Ishikawa (cell line): ENCODE results near the gene ATP6V0E2.

Experiments
- CEBPB ChIP-seq: IDR thresholded peaks from 2 replicates; pipeline ENCODE4 v1.6.1; 2012
- EGR1 ChIP-seq: IDR thresholded peaks from 2 replicates; pipeline ENCODE4 v1.6.1; 2012
- FOXM1 ChIP-seq: IDR thresholded peaks from 2 replicates; pipeline ENCODE4 v1.6.1; 2012; ENCODE audit warnings: low read depth, borderline replicate concordance
- RAD21 ChIP-seq: IDR thresholded peaks from 2 replicates; pipeline ENCODE4 v1.6.1; 2012; ENCODE audit warnings: low read depth
- TAF1 ChIP-seq: IDR thresholded peaks from 2 replicates; pipeline ENCODE4 v1.6.1; 2012; ENCODE audit warnings: low read depth, mild to moderate bottlenecking
- TCF12 ChIP-seq: IDR thresholded peaks from 2 replicates; pipeline ENCODE4 v1.6.1; 2012; ENCODE audit warnings: low read depth
- TF ChIP-seq, protein P1 (sequence below): IDR thresholded peaks from 2 replicates; pipeline ENCODE4 v1.6.1; 2012

DNA sequence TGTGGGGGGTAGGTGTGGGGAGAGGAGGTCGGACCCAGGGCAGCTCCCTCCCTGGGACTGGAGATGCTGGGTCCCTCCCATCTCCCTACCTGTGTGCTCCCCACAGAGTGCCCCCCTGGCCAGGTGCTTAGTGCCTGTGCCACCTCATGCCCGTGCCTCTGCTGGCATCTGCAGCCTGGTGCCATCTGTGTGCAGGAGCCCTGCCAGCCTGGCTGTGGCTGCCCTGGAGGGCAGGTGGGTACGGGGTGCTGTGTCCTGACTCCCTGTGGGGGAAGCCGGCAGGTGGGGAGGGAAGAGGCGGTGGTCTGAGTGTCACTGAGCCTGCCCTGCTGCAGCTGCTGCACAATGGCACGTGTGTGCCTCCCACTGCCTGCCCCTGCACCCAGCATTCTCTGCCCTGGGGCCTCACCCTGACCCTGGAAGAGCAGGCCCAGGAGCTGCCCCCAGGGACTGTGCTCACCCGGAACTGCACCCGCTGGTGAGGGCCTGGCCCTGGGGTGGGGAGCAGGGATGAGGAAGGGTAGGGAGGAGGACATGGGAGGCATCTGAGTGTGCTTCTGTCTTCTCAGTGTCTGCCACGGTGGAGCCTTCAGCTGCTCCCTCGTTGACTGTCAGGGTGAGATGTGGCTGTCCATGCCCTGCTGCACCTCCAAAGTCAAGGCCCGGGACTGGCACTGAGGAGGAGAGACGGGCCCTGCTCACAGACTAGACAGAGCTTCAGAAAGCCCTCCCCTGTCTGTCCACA is 47.3 kb upstream of the ATP6V0E2 start:
- TF ChIP-seq RAD21 (no peak), CEBPB (no peak), TAF1 (no peak), EGR1 (no peak), FOXM1 (no peak), TCF12 (no peak)
- TF ChIP-seq, protein P1, sequence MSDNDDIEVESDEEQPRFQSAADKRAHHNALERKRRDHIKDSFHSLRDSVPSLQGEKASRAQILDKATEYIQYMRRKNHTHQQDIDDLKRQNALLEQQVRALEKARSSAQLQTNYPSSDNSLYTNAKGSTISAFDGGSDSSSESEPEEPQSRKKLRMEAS: no peak
